ENCODE measurements around the gene PSMA1.

Gene PSMA1

GRCh38 chr11:14529951-14530350, 9.8 kb upstream of the PSMA1 start:
- no peak for DNase-seq (ENCODE audit: low read depth)

DNA sequence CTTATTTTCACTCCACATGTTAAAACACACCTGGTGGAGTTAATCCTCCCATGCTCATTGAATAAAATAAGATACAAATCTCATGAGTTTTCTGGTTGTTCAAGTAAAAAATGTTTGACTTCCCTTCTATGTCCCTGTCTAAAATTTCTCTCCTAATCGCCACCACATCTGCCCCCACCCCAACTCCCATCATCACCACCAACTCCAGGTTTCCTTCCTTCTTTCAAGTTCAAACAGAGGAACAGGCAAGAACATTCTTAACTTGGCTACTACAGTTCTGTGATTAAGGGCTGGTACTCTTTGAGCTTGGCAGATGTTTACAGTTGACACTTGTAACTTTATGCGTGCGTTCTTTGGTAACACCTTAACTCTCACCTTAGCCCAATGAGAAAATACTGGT, 9.1 kb upstream of the PSMA1 start:
- no peak for DNase-seq (ENCODE audit: low read depth)

GRCh38 chr11:14522801-14523200, 2.6 kb upstream of the PSMA1 start:
- DNase-seq (ENCODE audit: low read depth): no peak

- DNase-seq (ENCODE audit: low read depth): no peak
Measured at GRCh38 chr11:14522245-14522644, 2.1 kb upstream of the PSMA1 start.

GRCh38 chr11:14520747-14521151, 563 bp upstream of the PSMA1 start:
- no peak for DNase-seq (ENCODE audit: low read depth)

- no peak for DNase-seq (ENCODE audit: low read depth)
Measured at GRCh38 chr11:14519597-14519916, 629 bp downstream of the PSMA1 start.

DNA sequence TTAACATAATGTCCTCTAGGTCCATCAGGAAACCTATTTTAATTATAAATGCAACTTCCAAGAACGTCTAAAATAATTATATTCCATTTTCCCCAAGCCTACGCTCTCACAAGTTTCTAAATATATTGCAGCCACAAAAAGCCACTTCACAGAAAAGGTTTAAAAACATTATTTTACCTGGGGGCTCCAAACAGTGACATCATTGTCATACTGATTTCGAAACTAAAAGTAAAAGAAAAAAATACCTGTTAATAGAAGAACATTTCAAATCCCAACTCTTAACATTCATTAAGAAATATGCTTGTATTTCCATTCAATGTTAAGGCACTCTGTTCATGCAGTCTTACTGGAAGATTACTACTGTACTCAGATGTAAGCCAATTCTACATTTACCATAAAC, 1.4 kb downstream of the PSMA1 start:
- no peak for DNase-seq (ENCODE audit: low read depth)

DNA sequence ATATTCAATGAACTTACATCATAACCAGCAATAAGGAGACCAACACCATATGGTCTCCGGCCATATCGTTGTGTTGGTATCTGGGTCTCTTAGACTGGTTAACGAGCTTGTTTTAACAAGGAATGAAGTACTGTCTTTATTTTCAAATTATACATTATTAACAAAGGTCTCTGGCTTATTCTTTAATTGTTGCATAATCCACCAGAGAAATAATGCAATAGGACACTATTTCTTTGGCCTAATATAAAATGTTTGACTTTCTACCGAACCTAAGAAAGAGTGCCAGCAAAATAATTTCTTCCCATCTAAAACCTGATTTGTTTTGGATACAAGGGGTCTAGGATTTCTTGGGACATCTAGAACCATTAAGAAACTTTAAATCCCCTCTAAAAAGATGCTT, 6.4 kb downstream of the PSMA1 start:
- no peak for DNase-seq (ENCODE audit: low read depth)

DNA sequence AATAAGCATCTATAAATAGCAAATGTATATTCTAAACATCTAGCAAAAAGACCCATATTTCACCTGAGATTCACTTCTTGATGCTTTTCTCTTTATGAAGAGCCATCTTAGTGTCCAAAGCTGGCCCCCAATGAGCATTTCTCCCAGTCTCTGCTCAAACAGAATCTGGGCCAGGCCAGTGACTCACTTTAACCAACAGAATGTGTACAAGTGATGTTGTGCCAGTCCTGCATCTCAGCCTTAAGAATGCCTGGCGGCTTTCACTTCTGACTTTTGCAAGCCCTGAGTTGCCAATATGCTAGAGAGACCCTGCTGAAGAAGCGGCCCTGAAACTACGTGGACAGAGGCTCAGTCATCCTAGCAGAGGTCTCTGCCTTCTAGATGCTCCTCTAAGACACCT, 13.7 kb downstream of the PSMA1 start:
- no peak for DNase-seq (ENCODE audit: low read depth)

- DNase-seq (ENCODE audit: low read depth): no peak
Measured at GRCh38 chr11:14503023-14503422, 17.2 kb downstream of the PSMA1 start.

DNA sequence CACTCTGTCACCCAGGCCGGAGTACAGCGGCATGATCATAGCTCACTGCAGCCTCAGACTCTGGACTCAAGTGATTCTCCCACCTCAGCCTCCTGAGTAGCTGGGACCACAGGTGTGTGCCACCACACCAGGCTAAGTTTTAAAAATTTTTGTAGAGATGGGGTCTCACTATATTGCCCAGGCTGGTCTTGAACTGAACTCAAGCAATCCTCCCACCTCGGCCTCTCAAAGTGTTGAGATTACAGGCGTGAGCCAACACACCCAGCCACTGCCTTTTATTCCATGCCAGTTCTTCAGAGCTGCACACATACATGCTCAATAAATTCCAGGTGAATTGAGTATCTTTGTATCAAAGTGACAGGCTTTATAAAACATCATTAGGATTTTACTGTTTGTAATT, 18.1 kb downstream of the PSMA1 start:
- no peak for DNase-seq (ENCODE audit: low read depth)

DNA sequence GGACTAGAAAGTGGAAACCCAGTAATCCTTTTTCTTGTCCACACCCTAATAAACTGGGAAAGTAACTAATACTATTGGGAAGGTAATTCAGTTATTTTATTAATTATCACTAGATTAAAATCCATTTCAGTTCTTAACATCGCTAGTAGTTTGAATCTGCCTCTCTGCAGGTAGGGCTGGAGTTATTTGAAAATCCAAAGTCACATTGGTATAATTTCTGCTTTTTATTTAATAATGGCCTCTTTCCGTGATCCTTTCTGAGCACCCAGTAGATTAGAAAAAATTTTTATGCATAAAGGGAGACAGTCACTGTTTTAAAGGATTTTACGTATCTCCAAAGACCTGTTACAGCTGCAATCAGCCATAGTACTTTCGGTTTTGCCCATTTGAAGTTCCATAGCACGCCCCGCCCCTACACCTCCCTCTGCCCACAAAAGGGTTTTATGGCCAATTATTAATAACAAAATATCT, 20.0 kb downstream of the PSMA1 start:
- DNase-seq (ENCODE audit: low read depth): peak; percentile 47

DNA sequence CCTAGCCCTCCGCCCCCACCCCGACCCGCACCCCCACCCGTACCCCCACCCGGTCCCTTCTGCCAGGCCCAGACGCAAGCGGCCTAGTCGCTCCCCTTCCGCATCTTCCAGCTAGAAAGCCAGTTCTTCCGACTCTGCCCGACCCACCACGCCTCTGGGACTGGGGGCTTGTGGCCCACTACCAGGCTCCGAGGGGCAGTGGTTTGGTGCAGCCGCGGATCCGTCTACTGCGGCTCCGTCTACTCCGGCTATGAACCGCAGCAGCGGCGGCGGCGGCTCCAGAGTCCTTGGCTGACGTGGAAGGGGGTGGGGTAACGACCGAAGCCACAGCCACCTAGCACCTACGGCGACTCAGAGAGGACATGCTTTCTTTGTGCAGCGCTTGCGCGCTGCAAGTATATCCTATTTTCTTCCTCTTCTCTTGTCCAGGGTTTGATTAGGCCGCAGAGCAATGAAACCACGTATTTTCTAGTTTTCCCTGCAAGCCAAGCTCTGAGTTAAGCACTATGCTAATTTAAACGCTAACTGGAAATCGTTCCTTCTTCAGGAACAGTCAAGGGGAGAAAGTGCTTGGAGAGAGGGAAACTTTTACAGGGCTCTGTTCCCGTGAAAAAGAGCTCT, 20.5 kb downstream of the PSMA1 start, which contains the start of gene COPB1:
Gene COPB1 (minus strand): TSS at position 252 of the 621 bp plus-strand sequence. CDS start 883 bp downstream, outside the sequence.
- peak; percentile 92 for DNase-seq (ENCODE audit: low read depth)

DNA sequence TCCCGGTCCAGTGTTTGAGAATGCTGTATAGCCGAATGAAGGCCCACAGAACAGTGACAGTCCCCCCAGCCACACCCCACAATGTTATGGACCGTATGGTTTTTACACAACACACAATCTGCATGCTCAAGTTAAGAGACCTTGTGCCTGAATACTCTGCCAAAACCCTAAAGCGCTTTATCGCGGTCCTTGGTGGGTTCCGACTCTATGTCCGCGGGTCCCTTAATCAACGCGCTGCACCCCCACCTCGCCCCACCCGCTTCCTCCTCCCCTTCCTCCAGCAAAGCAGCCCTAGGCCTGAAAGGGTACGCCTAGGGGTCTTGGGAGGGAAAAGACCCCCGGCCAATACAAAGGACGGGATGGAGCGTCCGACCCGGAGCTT, 21.0 kb downstream of the PSMA1 start:
- DNase-seq (ENCODE audit: low read depth): no peak

DNA sequence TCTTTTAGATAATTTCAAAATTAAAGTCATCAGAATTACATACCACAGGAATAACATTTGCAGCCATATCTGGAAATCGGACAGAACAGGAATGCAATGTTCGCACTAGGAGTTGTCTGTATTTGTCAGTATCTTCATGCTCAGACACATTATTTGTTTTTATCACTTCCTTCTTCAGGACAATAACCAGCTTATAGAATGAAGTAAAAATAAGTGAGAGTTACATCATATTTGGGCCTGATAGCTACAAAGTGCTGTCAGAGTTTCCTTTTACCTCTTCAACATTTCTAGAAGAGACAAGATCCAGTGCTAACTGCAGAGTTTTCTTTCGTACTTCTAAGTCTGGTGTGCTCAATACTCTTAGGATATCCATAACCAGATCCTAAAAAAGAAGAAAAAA, 39.5 kb downstream of the PSMA1 start:
- DNase-seq (ENCODE audit: low read depth): no peak

DNA sequence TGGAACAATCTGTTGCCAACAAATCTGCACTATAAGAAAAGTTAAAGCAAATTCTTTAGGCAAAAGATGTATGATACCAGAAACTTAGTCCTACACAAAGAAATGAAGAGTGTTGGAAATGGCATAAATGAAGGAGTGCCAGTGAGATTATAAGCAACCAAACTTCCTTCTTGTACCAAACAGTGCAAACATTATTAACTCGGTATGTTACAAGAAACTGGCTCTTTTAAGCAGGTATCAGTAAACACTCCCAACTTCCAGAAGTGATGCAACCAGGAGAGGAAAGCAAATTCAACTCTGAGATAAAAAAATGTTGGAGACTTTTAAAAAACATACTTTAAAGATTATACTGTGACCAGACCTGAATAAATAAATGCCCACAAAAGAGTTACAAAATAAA, 49.1 kb downstream of the PSMA1 start:
- DNase-seq (ENCODE audit: low read depth): no peak

GRCh38 chr11:14463623-14464022, 56.6 kb downstream of the PSMA1 start:
- no peak for DNase-seq (ENCODE audit: low read depth)

DNA sequence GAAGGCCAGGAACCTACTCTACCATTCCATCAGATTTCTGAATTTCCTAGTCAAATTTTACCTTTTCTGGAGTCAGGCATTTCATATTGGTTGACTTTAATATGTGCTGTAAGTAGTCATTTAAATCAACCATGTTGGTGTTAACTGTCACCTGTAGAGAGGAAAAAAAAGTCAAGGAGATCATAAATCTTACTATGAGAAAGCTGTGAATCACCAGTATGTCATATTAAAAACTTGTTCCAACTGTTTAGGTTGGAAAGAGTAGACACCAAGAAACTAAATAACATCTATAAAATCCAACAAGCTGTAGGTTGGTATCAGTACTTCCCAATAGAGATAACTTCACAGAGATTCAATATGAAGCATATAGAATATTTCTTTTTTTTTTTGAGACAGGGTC, 60.0 kb downstream of the PSMA1 start:
- no peak for DNase-seq (ENCODE audit: low read depth)

- DNase-seq (ENCODE audit: low read depth): no peak
Measured at GRCh38 chr11:14458377-14458776, 61.8 kb downstream of the PSMA1 start.

DNA sequence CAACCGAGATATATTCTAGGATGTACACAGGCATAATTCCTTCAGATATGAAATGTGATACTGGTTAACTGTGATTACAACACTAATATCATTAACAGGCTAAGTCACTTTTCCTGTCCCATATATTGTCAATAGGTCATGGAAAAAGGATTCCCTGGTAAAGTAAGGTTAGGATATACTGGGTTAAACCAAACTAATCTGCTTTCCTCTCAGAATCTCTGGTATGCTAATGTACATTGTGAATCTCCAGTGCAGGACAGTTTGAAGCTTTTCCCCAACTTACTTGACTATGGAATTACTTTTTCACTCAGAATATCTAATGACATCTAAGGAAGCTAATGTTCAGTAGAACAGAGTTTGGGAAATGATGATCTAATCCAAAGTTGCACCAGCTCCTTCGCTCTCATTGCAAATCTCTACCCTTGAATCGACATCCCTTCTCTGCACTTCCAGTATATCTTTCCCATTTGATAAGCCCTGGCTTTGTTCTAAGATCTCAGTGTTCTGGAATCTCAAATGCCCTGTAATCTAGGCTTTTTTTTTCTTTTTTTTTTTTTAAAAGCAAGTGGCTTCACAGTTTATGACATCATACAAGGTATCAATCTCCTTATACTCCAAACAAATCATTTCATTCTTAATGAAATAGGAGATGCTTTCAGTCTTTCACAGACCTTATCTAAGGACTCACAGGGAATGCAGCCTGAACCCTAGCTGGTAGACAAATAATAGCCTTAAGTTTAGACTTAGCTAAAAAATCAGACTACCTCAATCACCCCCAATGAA, 64.3 kb downstream of the PSMA1 start:
- DNase-seq (ENCODE audit: low read depth): no peak

Measured in stromal cell of bone marrow (primary cell).